ENCODE measurements around the gene ZC3H7A.
"Not testable (repeated sequence)": the region's sequence is repeated elsewhere in the genome, so short reads cannot be mapped to it uniquely, and the experiment has no call there.

ZC3H7A gene

GRCh38 chr16:11800382-11800718, 3.3 kb upstream of the ZC3H7A start:
- DNase-seq = no peak

GRCh38 chr16:11799509-11800381, 2.7 kb upstream of the ZC3H7A start:
- no peak for DNase-seq

- no peak for DNase-seq
Measured at GRCh38 chr16:11799017-11799381, 1.9 kb upstream of the ZC3H7A start.

DNA sequence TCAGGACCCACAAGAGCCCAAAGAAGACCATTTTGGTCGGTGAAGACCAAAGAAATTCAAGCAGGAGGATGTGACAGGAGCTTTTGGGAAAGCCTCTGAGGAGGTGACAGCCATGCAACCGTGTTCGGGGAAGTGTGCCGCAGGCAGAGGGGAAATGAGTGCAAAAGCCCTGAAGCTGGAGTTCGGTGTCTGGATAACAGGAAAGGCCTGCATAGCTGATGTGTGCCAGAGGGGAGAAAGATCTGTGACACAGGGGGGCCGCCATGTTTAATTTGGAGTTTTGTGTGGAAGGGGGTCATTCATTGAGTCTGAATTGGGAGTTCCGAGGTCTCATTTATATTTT, 870 bp upstream of the ZC3H7A start:
- no peak for DNase-seq

GRCh38 chr16:11796227-11797165, 562 bp downstream of the ZC3H7A start:
- DNase-seq = no peak

DNA sequence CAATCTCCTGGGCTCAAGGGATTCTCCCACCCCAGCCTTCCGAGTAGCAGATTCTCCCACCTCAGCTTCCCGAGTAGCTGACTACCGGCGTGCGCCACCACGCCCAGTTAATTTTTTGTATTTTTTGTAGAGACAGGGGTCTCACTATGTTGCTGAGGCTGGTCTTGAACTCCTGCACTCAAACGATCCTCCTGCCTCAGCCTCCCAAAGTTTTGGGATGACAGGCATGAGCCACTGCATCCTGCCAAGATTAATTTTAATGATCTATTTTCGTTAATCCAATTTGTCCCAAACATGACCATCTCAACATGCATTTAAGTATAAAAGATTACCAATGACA, 1.2 kb downstream of the ZC3H7A start:
- no peak for DNase-seq

DNA sequence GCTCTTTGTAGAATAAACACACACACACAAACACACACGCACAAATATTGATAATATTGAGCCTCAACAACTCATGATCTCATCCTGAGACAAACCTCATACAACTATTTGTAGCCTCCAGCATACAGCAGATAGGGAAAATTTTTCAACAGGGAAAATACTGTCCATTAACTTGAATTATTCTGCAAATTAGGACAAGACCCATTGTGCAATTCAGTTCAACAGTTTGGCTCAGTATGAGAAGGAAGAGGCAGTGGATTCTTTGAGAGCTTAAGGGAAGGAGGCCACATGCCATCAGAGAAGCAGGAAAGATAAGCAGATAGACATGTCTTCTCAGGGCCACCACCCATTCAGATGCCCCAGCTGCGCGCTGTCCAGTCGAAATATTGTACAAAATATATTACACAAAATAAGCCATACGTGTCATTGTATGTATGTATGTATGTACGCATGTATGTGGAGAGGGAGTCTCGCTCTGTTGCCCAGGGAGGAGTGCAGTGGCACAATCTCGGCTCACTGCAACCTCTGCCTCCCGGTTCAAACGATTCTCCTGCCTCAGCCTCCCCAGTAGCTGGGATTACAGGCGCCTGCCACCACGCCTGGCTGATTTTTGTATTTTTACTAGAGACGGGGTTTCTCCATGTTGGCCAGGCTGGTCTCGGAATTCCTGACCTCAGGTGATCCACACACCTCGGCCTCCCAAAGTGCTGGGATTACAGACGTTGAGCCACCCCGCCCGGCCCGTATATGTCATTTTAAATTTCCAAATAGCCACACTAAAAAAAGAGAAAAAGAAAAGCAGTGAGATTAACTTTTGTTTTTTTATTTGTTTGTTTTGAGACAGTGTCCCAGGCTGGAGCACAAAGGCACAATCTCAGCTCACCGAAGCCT, 1.8 kb downstream of the ZC3H7A start:
- no peak for DNase-seq

DNA sequence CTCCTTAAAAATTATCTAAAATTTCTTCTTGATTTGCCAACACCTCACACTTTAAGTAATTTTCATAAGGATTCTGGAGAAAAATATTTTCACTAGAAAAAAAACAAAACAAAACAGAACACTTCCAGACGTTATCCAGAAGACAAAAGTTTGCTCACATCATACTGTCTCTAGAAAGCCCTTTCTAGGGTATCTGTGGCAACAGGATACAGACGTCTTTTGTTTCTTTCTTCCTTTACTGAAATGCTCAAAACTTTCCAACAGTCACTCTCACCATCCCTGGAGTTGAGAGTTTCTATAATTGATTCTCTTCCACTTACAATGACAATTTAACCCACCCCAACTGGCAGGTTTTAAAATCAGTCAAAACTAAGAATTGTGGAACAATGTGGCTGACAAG, 2.6 kb downstream of the ZC3H7A start:
- no peak for DNase-seq

DNA sequence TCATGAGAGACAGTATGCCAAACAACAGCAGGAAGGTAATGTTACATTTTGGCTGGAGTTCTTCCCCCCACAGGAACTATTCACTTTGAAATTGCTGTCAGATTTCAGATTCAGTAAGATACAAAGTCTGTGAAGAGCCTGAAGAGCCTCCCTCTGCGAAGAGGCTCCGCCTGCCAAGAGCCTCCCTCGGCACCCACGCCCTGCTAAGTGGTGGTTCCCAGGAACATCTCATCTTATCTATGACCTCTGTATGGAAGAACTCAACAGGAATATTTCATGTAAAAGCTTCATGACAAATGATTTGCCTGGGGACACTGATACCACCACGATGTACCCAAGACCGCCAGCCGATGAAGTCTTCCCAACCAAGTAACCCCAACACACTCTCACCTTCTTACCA, 3.2 kb downstream of the ZC3H7A start:
- no peak for DNase-seq

- no peak for DNase-seq
Measured at GRCh38 chr16:11792410-11793241, 4.4 kb downstream of the ZC3H7A start.

- no peak for DNase-seq
Measured at GRCh38 chr16:11791144-11791828, 5.8 kb downstream of the ZC3H7A start.

GRCh38 chr16:11788914-11789313, 8.1 kb downstream of the ZC3H7A start:
- DNase-seq = no peak

DNA sequence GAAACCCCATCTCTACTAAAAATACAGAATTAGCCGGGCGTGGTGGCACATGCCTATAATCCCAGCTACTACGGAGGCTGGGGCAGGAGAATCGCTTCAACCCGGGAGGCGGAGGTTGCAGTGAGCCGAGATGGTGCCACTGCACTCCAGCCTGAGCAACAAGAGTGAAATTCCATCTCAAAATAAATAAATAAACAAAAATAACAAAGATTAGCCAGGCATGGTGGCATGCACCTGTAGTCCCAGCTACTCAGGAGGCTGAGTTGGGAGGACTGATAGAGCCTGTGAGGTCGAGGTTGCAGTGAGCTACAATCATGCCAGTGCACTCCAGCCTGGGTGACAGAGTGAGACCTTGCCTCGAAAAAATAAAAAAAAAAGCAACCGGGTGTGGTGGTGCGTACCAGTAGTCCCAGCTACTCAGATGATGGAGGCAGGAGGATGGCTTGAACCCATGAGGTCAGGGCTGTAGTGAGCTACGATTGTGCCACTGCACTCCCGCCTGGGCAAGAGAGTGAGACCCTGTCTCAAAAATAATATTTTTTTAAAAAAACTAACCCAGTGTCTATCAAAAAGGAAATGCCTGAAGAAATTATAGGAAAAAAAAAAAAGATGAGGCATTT, 12.0 kb downstream of the ZC3H7A start:
- not testable (repeated sequence) for DNase-seq

DNA sequence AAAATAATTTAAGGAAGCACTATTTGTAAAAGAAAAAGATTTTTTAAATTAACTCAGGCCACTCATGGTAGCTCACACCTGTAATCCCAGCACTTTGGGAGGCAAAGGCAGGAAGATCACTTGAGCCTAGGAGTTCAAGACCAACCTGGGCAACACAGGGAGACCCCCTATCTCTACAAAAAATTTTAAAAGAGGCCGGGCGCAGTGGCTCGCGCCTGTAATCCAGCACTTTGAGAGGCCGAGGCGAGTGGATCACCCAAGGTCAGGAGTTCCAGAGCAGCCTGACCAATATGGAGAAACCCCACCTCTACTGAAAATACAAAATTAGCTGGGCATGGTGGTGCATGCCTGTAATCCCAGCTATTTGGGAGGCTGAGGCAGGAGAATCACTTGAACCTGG, 12.7 kb downstream of the ZC3H7A start:
- DNase-seq = not testable (repeated sequence)

DNA sequence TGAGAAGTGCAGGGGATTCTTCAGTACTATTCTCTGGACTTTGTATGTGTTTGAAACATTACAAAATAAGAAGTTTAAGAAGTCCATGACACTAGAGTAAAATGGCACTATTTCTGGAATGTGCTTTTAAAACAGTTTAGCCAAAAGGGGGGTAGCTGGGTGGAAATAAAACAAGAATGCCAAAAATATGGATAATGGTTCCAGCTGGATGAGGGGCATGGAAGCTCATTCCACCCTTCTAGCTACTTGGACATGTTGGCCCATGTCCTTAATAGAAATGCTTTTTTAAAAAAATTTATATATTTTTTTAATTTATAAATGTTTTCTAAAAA, 13.1 kb downstream of the ZC3H7A start:
- DNase-seq = no peak

DNA sequence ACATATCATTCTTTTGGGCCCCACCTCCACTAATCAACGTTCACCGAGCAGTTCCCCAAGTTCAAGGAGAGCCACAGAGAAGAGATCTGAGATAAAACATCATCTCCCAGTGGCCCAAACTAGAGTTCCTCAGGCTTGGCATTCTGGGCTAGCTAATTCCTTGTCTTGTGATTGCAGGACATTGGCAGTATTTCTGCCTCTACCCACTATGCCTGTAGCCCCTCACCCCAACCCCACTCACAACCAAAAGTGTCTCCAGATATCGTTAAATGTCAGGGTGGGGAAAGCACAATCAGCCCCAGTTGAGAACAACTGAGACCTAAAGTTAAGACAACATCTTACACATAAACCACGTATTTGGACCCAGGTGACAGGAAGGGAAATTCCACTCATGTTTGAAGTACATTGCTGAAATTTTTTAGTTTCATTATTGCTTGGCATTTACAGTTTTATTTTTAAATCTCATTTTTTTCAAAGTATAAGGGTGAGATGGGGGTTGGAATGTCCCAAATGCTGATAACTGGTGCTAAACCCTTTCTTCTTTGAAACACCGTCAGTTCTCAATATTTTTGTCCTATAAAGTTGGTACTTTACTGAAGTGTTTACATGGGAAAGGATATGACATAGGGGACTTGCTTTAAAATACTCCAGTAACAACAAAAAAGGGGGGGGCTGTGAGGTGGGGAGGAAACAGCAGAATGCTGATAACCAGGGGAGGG, 13.6 kb downstream of the ZC3H7A start:
- DNase-seq = no peak

DNA sequence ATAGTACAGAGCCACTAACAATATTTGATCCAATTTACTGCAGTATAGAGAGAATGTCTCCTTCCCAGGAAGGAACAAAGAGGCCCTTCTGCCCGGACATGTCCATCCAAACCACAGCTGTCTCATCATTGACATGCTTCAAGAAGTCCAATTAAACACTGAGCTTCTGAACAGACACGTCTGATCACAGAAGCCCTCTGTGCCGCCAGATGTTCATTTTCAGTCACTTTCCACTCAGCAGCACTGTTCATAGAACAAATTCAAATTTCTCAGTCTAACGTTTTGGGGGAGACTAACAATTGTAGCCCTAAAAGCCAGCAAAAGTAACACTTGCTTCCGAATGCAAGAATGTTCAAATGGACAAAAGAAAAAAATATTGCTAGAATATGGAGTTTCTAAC, 15.3 kb downstream of the ZC3H7A start:
- no peak for DNase-seq

DNA sequence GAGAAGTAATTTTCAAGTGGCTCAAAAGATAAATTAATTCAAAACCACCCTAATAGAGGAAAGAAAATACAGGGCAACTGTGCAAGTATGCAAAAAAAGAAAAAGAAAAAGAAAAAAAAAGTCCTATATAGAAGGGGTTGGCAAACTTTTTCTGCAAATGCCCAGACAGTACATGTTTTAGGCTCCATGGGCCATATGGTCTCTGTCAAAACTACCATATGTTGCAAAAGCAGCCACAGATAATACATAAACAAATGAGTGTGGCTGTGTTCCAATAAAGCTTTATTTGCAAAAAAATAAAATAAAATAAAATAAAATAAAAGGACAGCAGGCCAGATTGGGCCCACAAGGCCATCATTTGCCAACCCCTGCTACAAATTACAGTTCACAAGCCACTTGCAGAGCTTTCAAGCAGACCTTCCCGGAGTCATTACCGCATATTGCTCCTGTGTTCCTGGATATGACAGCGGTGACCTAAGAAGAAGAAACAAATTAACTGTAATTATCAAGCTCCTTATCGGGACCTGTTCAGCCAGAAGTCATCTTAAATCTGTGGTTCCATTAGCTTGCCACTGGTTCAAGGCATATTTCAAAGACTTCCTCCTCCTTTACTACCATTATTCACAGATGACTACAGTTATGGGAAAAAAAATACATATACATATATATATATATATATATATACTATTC, 15.9 kb downstream of the ZC3H7A start:
- no peak for DNase-seq

DNA sequence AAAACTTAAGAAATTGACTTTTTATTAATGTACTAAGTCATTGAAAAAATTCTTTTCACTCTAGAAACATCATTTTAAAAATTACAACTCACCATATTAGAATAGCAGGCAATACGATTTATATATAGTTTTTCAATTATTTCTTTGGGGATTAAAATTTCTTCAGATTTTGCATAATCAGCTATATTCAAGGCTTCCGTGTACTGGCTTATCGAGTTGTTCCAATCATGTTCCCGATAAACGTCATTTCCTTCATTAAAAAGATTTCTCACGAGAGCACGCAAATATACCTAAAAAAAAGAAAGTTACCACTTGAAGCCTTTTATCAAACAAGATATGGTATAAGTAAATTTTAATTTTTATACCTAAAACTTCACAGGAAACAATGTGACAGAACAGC, 18.0 kb downstream of the ZC3H7A start:
- DNase-seq = no peak

DNA sequence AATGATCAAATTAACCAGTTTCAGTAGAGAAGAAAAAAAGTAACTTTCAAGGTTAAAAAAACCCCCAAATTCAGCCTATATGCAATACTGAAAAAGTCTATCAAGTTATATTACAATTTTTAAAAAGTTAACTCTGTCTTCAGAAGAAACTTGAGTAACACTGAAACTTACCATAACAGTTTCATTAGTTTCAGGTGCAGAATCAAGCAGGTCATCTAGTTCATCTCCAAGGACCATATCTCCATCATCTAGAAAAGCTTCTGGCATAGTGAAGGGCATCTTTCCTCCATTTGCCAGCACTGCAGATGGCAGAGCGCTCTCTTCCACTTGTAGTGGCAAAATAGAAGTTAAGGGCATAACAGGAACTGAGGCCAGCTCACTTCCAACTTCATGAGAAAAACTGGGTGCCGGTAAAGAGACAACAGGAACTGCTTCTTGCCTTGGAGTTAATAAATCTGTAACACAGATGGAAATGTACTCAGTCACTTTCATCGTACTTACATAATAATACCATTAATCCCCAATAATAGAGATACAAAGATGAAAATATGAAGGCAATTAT, 22.9 kb downstream of the ZC3H7A start:
- no peak for DNase-seq
